GM13976 (cell line): ENCODE data around the gene CAPN14.

ENCODE experiments used
- DNase-seq: peaks from one replicate; pipeline ENCODE4 v3.0.0; 2012; ENCODE audit warnings: low spot score
- CTCF ChIP-seq: IDR thresholded peaks from 2 replicates; pipeline ENCODE4 v1.5.1; 2012; ENCODE audit warnings: borderline replicate concordance, mild to moderate bottlenecking; ENCODE audit not compliant: insufficient read depth; ENCODE audit errors: extremely low read depth, missing control alignments, control extremely low read depth
- in situ Hi-C: fragments of 300-500 bp; cut with MboI; formaldehyde crosslinking; loops from one replicate; pipeline ENCODE4 v1.12.0; 2022; ENCODE audit warnings: low sequenced_read_pairs, mixed read lengths, inconsistent platforms; ENCODE audit not compliant: unreplicated experiment

Gene CAPN14

GRCh38 chr2:31125918-31126695, 91.2 kb downstream of the CAPN14 start:
- in situ Hi-C loops: no loop called here
- no peak for TF ChIP-seq CTCF
- DNase-seq: no peak

- TF ChIP-seq CTCF: no peak
- in situ Hi-C loops: no loop called here
- DNase-seq: no peak
These were observed 92.4 kb downstream of the CAPN14 start for GRCh38 chr2:31124904-31125303.
